PC-9 (cell line): ENCODE results near the gene VWC2.

ENCODE experiments used
- CTCF ChIP-seq: fragments of 200-600 bp; sonication (generic); conservative IDR thresholded peaks from 2 replicates; pipeline ENCODE4 v1.6.1; 2017; ENCODE audit warnings: mixed run types, antibody characterized with exemption, mild to moderate bottlenecking, moderate library complexity
- EZH2 ChIP-seq: fragments of 200-600 bp; sonication (generic); IDR thresholded peaks from 2 replicates; pipeline ENCODE4 v1.8.0; 2017; ENCODE audit warnings: antibody characterized with exemption, low read depth

GRCh38 chr7:49775949-49776443 lies 2.6 kb downstream of the VWC2 start:
- TF ChIP-seq CTCF (no peak), EZH2 (no peak)
